ENCODE measurements around the gene LGR5.
"Not testable (repeated sequence)": the region's sequence is repeated elsewhere in the genome, so short reads cannot be mapped to it uniquely, and the experiment has no call there.

The LGR5 gene

DNA sequence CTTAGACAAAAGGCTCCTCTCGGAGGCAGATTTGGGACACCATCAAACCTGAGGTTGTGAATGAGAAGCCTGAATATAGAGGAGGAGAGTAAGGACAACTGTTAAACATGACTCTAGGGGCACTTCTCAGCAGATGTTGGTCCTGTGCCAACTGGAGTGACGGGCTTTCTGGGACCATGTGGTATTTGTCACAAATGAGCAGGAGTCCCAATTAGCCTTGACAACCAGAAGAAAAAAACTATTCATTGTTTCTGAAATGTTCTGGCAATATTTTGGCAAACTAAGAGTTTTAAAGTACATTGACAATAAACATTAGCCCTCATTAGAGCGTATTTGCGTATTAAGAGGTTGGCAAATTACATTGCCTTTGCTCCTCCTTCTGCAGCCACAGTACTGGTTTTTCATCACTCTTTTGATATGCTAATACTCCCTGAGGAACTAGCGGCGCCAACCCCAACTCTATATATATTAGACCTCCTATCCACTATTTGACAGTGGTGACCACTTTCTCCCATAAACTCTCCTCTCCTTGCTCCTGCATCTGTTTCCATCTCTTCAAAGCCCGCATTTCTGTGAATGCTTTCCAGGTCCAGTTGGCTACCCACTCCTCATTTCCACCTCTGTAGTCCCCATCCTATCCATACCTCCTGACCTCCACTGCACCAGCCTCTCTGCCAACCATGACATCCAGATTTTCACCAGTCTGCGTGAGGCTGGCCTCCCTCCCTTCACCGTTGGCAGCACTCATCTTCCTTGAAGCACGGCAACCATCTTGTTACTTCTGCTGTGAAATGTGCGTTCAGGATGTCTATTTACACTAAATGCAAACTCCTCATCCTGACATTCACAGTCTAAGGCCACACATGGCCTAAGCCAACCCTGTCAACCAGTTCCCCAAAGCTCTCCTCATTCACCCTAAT is 123.3 kb downstream of the LGR5 start:
- no peaks in the 10 kb centered on the region for H3K36me3 ChIP-seq (ENCODE audit: control insufficient read depth, insufficient read depth, low read length)
- H3K27me3 ChIP-seq (ENCODE audit: control insufficient read depth, insufficient read depth, low read length, poor library complexity, severe bottlenecking): no peaks in the 10 kb centered on the region
- H3K4me3 ChIP-seq (ENCODE audit: insufficient read depth, low read depth, low read length): no peak overlapping the region
- no peaks in the 10 kb centered on the region for H3K9me3 ChIP-seq (ENCODE audit: control insufficient read depth, low read length)
- WGBS, 2 experiments: 73 to 79% methylated on average over 10 to 11 of the region's 11 CpGs
- no peaks in the 10 kb centered on the region for H3K4me1 ChIP-seq (ENCODE audit: control insufficient read depth, insufficient read depth, low read length)
- no peak overlapping the region for H3K27ac ChIP-seq (ENCODE audit: insufficient read depth, low read depth, low read length, poor library complexity, severe bottlenecking)

DNA sequence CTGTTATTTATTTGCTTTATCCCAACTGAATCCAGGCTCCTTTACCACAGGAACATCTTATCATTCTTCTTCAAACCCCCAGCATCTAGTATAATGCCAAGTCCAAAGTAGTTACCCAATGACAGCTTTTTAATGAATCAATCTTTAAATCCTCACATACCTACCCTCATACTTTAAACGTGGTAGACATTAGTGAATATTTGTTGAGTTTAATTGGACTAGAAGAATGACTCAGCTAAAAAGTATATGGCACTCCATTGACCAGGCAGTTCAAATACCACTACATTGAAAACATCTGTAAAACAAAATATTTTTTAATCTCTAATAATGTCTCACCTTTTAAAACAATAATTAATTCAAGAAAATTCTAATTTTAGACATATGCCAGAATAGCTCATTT is 125.9 kb downstream of the LGR5 start:
- WGBS, 2 experiments: no CpG with 5 or more reads among the region's 1 CpG
- no peaks in the 10 kb centered on the region for H3K9me3 ChIP-seq (ENCODE audit: control insufficient read depth, low read length)
- H3K36me3 ChIP-seq (ENCODE audit: control insufficient read depth, insufficient read depth, low read length): no peaks in the 10 kb centered on the region
- no peaks in the 10 kb centered on the region for H3K27me3 ChIP-seq (ENCODE audit: control insufficient read depth, insufficient read depth, low read length, poor library complexity, severe bottlenecking)
- no peaks in the 10 kb centered on the region for H3K4me1 ChIP-seq (ENCODE audit: control insufficient read depth, insufficient read depth, low read length)
- H3K27ac ChIP-seq (ENCODE audit: insufficient read depth, low read depth, low read length, poor library complexity, severe bottlenecking): no peak overlapping the region
- H3K4me3 ChIP-seq (ENCODE audit: insufficient read depth, low read depth, low read length): no peak overlapping the region

DNA sequence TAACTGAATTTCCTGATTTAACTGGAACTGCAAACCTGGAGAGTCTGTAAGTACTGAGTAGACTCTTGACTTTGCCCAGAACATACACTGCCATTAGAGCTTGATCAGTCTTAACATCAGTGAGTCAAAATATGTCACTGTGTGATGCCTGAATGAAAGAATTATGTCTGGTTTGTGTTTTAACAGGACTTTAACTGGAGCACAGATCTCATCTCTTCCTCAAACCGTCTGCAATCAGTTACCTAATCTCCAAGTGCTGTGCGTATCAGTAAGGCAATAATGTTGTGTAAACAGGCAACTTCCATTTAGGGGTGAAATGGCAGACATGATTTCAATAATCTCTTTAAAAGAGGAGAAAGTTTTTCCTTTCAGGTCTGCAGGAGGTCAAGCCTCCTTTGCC is 127.1 kb downstream of the LGR5 start:
- H3K9me3 ChIP-seq (ENCODE audit: control insufficient read depth, low read length): no peaks in the 10 kb centered on the region
- H3K36me3 ChIP-seq (ENCODE audit: control insufficient read depth, insufficient read depth, low read length): no peaks in the 10 kb centered on the region
- WGBS, 2 experiments: 79 to 91% methylated on average over 2 of the region's 2 CpGs
- H3K27me3 ChIP-seq (ENCODE audit: control insufficient read depth, insufficient read depth, low read length, poor library complexity, severe bottlenecking): no peaks in the 10 kb centered on the region
- H3K27ac ChIP-seq (ENCODE audit: insufficient read depth, low read depth, low read length, poor library complexity, severe bottlenecking): no peak overlapping the region
- no peaks in the 10 kb centered on the region for H3K4me1 ChIP-seq (ENCODE audit: control insufficient read depth, insufficient read depth, low read length)
- H3K4me3 ChIP-seq (ENCODE audit: insufficient read depth, low read depth, low read length): no peak overlapping the region

DNA sequence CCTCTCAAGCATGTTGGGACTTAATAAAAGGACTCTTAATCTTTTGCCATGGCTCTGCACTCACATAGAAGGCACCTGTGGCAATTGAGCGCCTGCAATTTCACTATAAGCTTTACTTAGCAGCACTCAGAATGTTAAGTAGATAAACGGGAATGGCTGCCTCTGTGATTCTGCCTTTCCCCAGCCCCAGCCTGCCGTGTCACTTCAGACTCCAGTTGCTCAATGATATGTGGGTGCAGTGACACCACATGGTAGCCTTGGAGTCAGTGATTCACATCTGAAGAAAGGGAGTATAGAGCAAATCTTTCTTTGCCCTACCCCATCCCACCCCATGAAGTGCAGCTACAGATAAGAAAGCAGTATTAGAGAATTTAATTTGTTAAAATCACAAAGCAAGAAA is 127.9 kb downstream of the LGR5 start:
- H3K4me1 ChIP-seq (ENCODE audit: control insufficient read depth, insufficient read depth, low read length): no peaks in the 10 kb centered on the region
- H3K27me3 ChIP-seq (ENCODE audit: control insufficient read depth, insufficient read depth, low read length, poor library complexity, severe bottlenecking): no peaks in the 10 kb centered on the region
- H3K27ac ChIP-seq (ENCODE audit: insufficient read depth, low read depth, low read length, poor library complexity, severe bottlenecking): no peak overlapping the region
- no peaks in the 10 kb centered on the region for H3K9me3 ChIP-seq (ENCODE audit: control insufficient read depth, low read length)
- H3K4me3 ChIP-seq (ENCODE audit: insufficient read depth, low read depth, low read length): no peak overlapping the region
- H3K36me3 ChIP-seq (ENCODE audit: control insufficient read depth, insufficient read depth, low read length): no peaks in the 10 kb centered on the region
- 81 to 87% methylated on average over 3 of the region's 3 CpGs for WGBS, 2 experiments

DNA sequence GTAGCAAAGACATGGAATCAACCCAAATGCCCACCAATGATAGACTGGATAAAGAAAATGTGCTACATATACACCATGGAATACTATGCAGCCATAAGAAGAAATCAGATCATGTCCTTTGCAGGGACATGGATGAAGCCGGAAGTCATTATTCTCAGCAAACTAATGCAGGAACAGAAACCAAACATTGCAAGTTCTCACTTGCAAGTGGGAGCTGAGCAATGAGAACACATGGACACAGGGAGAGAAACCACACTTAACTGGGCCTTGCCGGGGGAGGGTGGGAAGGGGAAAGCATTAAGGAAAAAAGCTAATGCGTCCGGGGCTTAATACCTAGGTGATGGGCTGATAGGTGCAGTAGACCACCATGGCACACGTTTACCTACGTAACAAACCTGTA is 130.3 kb downstream of the LGR5 start:
- H3K4me1 ChIP-seq (ENCODE audit: control insufficient read depth, insufficient read depth, low read length); H3K4me3 ChIP-seq (ENCODE audit: insufficient read depth, low read depth, low read length); H3K9me3 ChIP-seq (ENCODE audit: control insufficient read depth, low read length); H3K27ac ChIP-seq (ENCODE audit: insufficient read depth, low read depth, low read length, poor library complexity, severe bottlenecking); H3K27me3 ChIP-seq (ENCODE audit: control insufficient read depth, insufficient read depth, low read length, poor library complexity, severe bottlenecking); H3K36me3 ChIP-seq (ENCODE audit: control insufficient read depth, insufficient read depth, low read length): not testable (repeated sequence)
- WGBS, 2 experiments: 97% methylated on average over 6 of the region's 6 CpGs

DNA sequence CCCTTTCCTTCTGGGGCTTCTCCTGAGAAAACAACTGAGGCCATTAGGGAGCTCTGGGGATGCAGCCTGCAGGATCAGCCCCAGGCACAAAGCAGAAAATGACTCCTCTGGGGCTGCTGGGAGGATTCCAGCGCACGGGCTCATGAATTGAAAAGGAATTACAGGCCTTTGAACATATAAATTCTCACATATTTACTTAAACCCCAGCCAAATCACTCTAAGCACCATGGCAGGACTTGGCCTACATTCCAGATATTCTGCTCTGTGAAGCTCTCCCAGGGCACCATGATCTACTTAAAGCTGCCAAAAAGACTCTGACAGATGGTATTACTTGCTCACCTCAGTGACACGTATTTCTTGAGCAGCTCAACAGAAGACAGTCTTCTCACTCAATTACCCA is 136.9 kb downstream of the LGR5 start:
- H3K4me3 ChIP-seq (ENCODE audit: insufficient read depth, low read depth, low read length): no peak overlapping the region
- H3K36me3 ChIP-seq (ENCODE audit: control insufficient read depth, insufficient read depth, low read length): no peaks in the 10 kb centered on the region
- no peak overlapping the region for H3K27ac ChIP-seq (ENCODE audit: insufficient read depth, low read depth, low read length, poor library complexity, severe bottlenecking)
- H3K9me3 ChIP-seq (ENCODE audit: control insufficient read depth, low read length): no peaks in the 10 kb centered on the region
- no peaks in the 10 kb centered on the region for H3K4me1 ChIP-seq (ENCODE audit: control insufficient read depth, insufficient read depth, low read length)
- no peaks in the 10 kb centered on the region for H3K27me3 ChIP-seq (ENCODE audit: control insufficient read depth, insufficient read depth, low read length, poor library complexity, severe bottlenecking)
- WGBS, 2 experiments: 80 to 91% methylated on average over 3 of the region's 3 CpGs

DNA sequence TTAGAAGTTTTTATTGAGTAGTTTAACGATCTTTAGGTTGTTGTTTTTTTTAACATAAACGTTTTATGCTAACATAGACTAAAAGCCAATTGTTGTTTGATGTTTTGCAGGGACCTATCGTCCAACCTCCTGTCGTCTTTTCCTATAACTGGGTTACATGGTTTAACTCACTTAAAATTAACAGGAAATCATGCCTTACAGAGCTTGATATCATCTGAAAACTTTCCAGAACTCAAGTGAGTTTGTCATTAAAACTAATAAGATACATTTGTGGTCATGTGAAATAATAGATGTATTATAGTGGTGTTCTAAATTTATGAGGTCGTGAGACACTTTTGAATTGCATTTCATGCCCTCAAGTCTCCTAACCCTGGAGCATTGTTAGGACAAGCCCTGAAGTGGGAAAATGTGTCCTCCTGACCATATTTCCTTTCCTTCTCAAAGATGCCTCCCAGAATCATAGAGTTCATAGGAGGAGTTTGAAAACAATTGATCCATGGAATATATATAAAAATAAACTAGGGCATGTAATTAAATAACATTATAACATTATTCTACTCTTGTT is 139.2 kb downstream of the LGR5 start:
- Histone ChIP-seq H3K27me3 (ENCODE audit: control insufficient read depth, insufficient read depth, low read length, poor library complexity, severe bottlenecking) (no peaks in the 10 kb centered on the region), H3K27ac (ENCODE audit: insufficient read depth, low read depth, low read length, poor library complexity, severe bottlenecking) (no peak overlapping the region), H3K4me3 (ENCODE audit: insufficient read depth, low read depth, low read length) (no peak overlapping the region), H3K4me1 (ENCODE audit: control insufficient read depth, insufficient read depth, low read length) (no peaks in the 10 kb centered on the region), H3K36me3 (ENCODE audit: control insufficient read depth, insufficient read depth, low read length) (no peaks in the 10 kb centered on the region), H3K9me3 (ENCODE audit: control insufficient read depth, low read length) (no peaks in the 10 kb centered on the region)
- 92 to 93% methylated on average over 5 of the region's 5 CpGs for WGBS, 2 experiments

DNA sequence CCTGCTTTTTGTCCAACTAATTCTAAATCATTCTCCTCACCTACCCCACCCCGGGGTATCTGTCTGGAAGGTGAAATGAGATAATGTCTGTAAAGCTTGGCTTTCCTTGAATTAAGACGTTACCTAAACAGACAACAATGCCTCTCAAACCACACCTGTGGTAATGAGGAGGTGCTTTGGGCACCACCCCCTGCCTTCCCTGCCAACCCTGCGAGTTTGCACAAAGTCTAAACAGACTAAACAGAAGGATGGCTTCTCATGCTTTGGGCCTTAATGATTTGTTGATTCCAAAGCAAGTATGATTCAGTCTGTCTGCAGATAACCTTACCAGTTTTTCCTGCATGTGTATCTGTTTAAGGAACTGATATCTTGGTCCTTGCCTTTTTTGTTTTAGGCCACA is 141.6 kb downstream of the LGR5 start:
- Histone ChIP-seq H3K36me3 (ENCODE audit: control insufficient read depth, insufficient read depth, low read length) (no peaks in the 10 kb centered on the region), H3K9me3 (ENCODE audit: control insufficient read depth, low read length) (no peaks in the 10 kb centered on the region), H3K27ac (ENCODE audit: insufficient read depth, low read depth, low read length, poor library complexity, severe bottlenecking) (no peak overlapping the region), H3K27me3 (ENCODE audit: control insufficient read depth, insufficient read depth, low read length, poor library complexity, severe bottlenecking) (no peaks in the 10 kb centered on the region), H3K4me1 (ENCODE audit: control insufficient read depth, insufficient read depth, low read length) (no peaks in the 10 kb centered on the region), H3K4me3 (ENCODE audit: insufficient read depth, low read depth, low read length) (no peak overlapping the region)
- WGBS, 2 experiments: 79 to 85% methylated on average over 1 to 2 of the region's 3 CpGs

DNA sequence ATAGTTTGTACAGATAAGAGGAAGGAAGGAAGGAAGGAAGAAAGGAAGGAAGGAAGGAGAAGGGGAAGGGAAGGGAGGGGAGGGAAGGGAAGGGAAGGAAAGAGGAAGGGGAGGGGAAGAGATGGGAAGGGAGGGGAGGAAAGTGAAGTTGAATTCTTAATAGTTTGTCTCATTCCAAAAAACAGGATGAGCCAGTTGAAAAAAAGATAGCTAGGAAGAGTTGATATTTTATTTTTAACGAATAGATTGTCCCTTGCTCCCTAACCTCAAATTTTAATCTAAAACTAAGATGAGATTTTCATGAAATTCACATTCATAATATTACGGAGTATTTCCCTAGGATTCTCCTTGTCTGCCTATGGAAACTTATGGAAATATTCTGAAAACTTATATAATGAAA is 143.3 kb downstream of the LGR5 start:
- Histone ChIP-seq H3K27ac (ENCODE audit: insufficient read depth, low read depth, low read length, poor library complexity, severe bottlenecking) (no peak overlapping the region), H3K9me3 (ENCODE audit: control insufficient read depth, low read length) (no peaks in the 10 kb centered on the region), H3K27me3 (ENCODE audit: control insufficient read depth, insufficient read depth, low read length, poor library complexity, severe bottlenecking) (no peaks in the 10 kb centered on the region), H3K36me3 (ENCODE audit: control insufficient read depth, insufficient read depth, low read length) (no peaks in the 10 kb centered on the region), H3K4me1 (ENCODE audit: control insufficient read depth, insufficient read depth, low read length) (no peaks in the 10 kb centered on the region), H3K4me3 (ENCODE audit: insufficient read depth, low read depth, low read length) (no peak overlapping the region)
- WGBS, 2 experiments: 100% methylated on average over 1 of the region's 2 CpGs; no CpG with 5 or more reads in 1 of the 2 experiments

DNA sequence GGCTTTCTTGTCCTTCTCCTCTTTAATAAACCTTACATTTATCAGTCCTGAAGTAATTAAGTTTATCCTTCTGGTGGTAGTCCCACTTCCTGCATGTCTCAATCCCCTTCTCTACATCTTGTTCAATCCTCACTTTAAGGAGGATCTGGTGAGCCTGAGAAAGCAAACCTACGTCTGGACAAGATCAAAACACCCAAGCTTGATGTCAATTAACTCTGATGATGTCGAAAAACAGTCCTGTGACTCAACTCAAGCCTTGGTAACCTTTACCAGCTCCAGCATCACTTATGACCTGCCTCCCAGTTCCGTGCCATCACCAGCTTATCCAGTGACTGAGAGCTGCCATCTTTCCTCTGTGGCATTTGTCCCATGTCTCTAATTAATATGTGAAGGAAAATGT is 144.8 kb downstream of the LGR5 start:
- H3K27me3 ChIP-seq (ENCODE audit: control insufficient read depth, insufficient read depth, low read length, poor library complexity, severe bottlenecking): no peaks in the 10 kb centered on the region
- no peak overlapping the region for H3K27ac ChIP-seq (ENCODE audit: insufficient read depth, low read depth, low read length, poor library complexity, severe bottlenecking)
- no peaks in the 10 kb centered on the region for H3K9me3 ChIP-seq (ENCODE audit: control insufficient read depth, low read length)
- WGBS, 2 experiments: 89 to 94% methylated on average over 3 of the region's 3 CpGs
- H3K36me3 ChIP-seq (ENCODE audit: control insufficient read depth, insufficient read depth, low read length): no peaks in the 10 kb centered on the region
- no peaks in the 10 kb centered on the region for H3K4me1 ChIP-seq (ENCODE audit: control insufficient read depth, insufficient read depth, low read length)
- H3K4me3 ChIP-seq (ENCODE audit: insufficient read depth, low read depth, low read length): no peak overlapping the region
